Gastrocnemius medialis (tissue), 4 donors: ENCODE results near the gene NELFE.

Experiments used
- CTCF ChIP-seq, 5 experiments: fragments of 450-650 bp in 3 of 5; fragments of 200-600 bp in 2 of 5; sonication (generic) in 2 of 5; IDR thresholded peaks in 4 of 5; conservative IDR thresholded peaks in 1 of 5; 1 replicate in 4 of 5; 2 replicates in 1 of 5; pipeline ENCODE4 v1.5.1; 2016 to 2019; ENCODE audit warnings: antibody characterized with exemption in 5 of 5, mild to moderate bottlenecking in 3 of 5, moderate library complexity in 3 of 5
- POLR2A ChIP-seq, 2 donors: fragments of 450-650 bp; IDR thresholded peaks; one replicate each; pipeline ENCODE4 v1.6.1; 2017; ENCODE audit warnings: antibody characterized with exemption in 2 of 2, mild to moderate bottlenecking in 2 of 2, moderate library complexity in 2 of 2

- no peak for TF ChIP-seq CTCF (IDR thresholded peaks at IDR 0.05 in 4 of 5, conservative IDR thresholded peaks at IDR 0.05 in 1 of 5)
- TF ChIP-seq POLR2A (IDR thresholded peaks at IDR 0.05): no peak
These were observed 38.0 kb downstream of the NELFE start for GRCh38 chr6:31920811-31921210.
